Glutamatergic neuron (in vitro differentiated cells): ENCODE results near the gene LITAFD. TPM values are rescaled to one million over a fixed set of nuclear protein-coding genes. Genes with fewer than 3 reads are reported as not detected.
A peak's percentile ranks its signal among the peaks of the same experiment; 100 is the strongest.
"Not testable (repeated sequence)": the region's sequence is repeated elsewhere in the genome, so short reads cannot be mapped to it uniquely, and the experiment has no call there.

Source experiments
- DNase-seq: peaks from one replicate; pipeline ENCODE4 v3.0.0; 2022
- H3K27ac Mint-ChIP-seq: one replicate; pipeline ENCODE4 v1.8.0; 2020; ENCODE audit warnings: mild to moderate bottlenecking, mixed read lengths, inconsistent platforms; ENCODE audit not compliant: unreplicated experiment
- H3K27me3 Mint-ChIP-seq: one replicate; pipeline ENCODE4 v1.8.0; 2020; ENCODE audit warnings: mild to moderate bottlenecking, moderate library complexity, mixed read lengths, inconsistent platforms; ENCODE audit not compliant: unreplicated experiment
- H3K36me3 Mint-ChIP-seq: one replicate; pipeline ENCODE4 v1.8.0; 2020; ENCODE audit warnings: mild to moderate bottlenecking, mixed read lengths, inconsistent platforms; ENCODE audit not compliant: unreplicated experiment
- H3K4me1 Mint-ChIP-seq: one replicate; pipeline ENCODE4 v1.8.0; 2020; ENCODE audit warnings: mild to moderate bottlenecking, low read depth, mixed read lengths, inconsistent platforms; ENCODE audit not compliant: unreplicated experiment
- H3K4me3 Mint-ChIP-seq: one replicate; pipeline ENCODE4 v1.8.0; 2020; ENCODE audit warnings: mild to moderate bottlenecking, mixed read lengths, inconsistent platforms; ENCODE audit not compliant: unreplicated experiment
- H3K9me3 Mint-ChIP-seq: one replicate; pipeline ENCODE4 v1.8.0; 2020; ENCODE audit warnings: mild to moderate bottlenecking, moderate library complexity, mixed read lengths, inconsistent platforms; ENCODE audit not compliant: unreplicated experiment
- CTCF ChIP-seq: fragments of 200-600 bp; sonication (generic); IDR thresholded peaks from one replicate; pipeline ENCODE4 v1.5.0; 2021; ENCODE audit not compliant: partially characterized antibody, unreplicated experiment
- long read RNA-seq: library from polyadenylated mRNA; unstranded; transcript quantifications from one replicate; pipeline ENCODE4 v2.0.0, GENCODE V29; 2020; ENCODE audit not compliant: unreplicated experiment
- total RNA-seq: library from RNA; stranded (reverse); fragmentation: NEBNext Ultra II Directional; extraction: Animal tissue kit (Norgen Biotek cat#: 25700); gene quantifications from one replicate; pipeline ENCODE4 v1.2.1, GENCODE V29; 2021; ENCODE audit not compliant: unreplicated experiment

LITAFD gene
- total RNA-seq = not detected
- long read RNA-seq = 0 reads

GRCh38 chr16:8882041-8882617 lies at the start of gene LITAFD:
LITAFD (plus strand) TSS chr16:8882351; CDS start chr16:8884356, 2,005 bp downstream.
- Mint-ChIP-seq H3K27me3 (peaks cover 9% of the 10 kb centered on the region), H3K4me1 (peaks cover 19% of the 10 kb centered on the region), H3K27ac (no peak within 1 kb of the TSS), H3K4me3 (no peak within 1 kb of the TSS), H3K9me3 (peaks cover 9% of the 10 kb centered on the region), H3K36me3 (peaks cover 3% of the 10 kb centered on the region)
- TF ChIP-seq CTCF = no peak
- DNase-seq = no peak

DNA sequence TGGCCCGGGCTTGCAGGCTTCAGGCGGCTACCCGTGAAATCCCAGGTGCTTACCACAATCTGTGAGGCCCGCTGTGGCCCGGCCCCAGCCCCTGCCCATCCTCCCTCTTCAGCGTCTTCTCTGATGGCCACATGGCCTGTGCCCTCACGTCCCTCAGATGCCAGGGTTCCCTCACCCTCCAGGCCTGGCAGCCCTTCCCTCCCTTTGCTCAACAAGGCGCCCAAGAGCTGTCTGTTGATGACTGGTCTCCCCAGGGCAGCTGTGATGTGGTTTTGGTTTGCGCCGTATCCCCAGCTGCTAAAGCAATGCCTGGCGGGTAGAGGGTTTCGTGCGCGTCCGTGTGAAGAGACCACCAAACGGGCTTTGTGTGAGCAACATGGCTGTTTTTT lies 49.4 kb upstream of the LITAFD start:
- Mint-ChIP-seq H3K4me1 (peaks cover 14% of the 10 kb centered on the region), H3K4me3 (peak overlapping the region; percentile 55)
- no peak for DNase-seq

DNA sequence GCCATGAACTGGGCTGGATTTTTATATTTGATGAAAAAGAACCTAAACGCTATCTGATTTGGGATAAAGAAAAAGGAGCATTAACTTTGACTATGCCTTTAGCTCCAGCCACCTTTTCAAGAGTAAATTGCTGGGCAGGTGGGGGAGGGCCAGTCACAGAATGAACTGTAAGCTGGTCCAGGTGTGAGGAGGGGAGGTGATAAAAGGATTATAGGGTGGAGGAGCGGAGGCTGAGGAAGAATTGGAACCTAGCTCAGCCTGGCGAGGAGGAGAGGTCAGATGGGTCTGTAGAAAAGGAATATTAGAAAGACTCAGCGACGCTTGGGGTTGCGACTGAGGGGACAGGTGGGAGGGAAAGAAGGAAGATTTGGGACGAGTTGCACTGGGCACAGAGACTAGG lies 45.4 kb upstream of the LITAFD start:
- DNase-seq, H3K27me3 Mint-ChIP-seq, H3K4me3 Mint-ChIP-seq, H3K9me3 Mint-ChIP-seq, H3K36me3 Mint-ChIP-seq, H3K27ac Mint-ChIP-seq: not testable (repeated sequence)
- H3K4me1 Mint-ChIP-seq = peaks cover 11% of the 10 kb centered on the region

More for the DNA sequence above, 49.4 kb upstream of the LITAFD start:
- peaks cover 5% of the 10 kb centered on the region for H3K9me3 Mint-ChIP-seq
- peaks cover 3% of the 10 kb centered on the region for H3K27me3 Mint-ChIP-seq
- no peaks in the 10 kb centered on the region for H3K36me3 Mint-ChIP-seq
- peak overlapping the region; percentile 83 for H3K27ac Mint-ChIP-seq
- TF ChIP-seq CTCF = no peak

GRCh38 chr16:8837594-8837993 lies 44.6 kb upstream of the LITAFD start:
- H3K27me3 Mint-ChIP-seq, DNase-seq, H3K9me3 Mint-ChIP-seq, H3K27ac Mint-ChIP-seq, H3K4me3 Mint-ChIP-seq, H3K36me3 Mint-ChIP-seq: not testable (repeated sequence)
- H3K4me1 Mint-ChIP-seq = peaks cover 11% of the 10 kb centered on the region

DNA sequence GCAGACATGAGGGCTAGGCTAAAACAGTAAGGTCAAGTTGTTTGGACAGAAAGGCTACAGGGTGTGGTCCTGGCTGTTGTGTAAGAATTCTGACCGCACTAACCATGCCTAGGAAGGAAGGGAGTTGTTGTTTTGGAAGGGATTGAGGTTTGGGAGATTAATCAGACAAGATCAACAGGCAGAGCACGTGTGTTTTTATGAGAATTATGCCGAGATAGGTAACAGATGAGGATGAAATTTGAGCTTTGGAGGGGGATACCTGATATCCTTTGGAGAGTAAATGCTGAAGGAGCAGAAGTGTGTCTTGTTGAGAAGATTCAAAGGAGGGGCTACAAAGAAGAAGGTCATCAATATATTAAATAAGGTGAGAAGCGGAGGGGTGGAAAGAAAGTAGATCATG lies 40.1 kb upstream of the LITAFD start:
- H3K4me3 Mint-ChIP-seq, H3K36me3 Mint-ChIP-seq, H3K27ac Mint-ChIP-seq, H3K27me3 Mint-ChIP-seq, DNase-seq, H3K9me3 Mint-ChIP-seq: not testable (repeated sequence)
- H3K4me1 Mint-ChIP-seq = peaks cover 17% of the 10 kb centered on the region

- peaks cover 29% of the 10 kb centered on the region for H3K4me1 Mint-ChIP-seq
- H3K36me3 Mint-ChIP-seq, H3K27me3 Mint-ChIP-seq, H3K4me3 Mint-ChIP-seq, H3K9me3 Mint-ChIP-seq, H3K27ac Mint-ChIP-seq, DNase-seq: not testable (repeated sequence)
Measured at GRCh38 chr16:8843296-8843695, 38.9 kb upstream of the LITAFD start.

DNA sequence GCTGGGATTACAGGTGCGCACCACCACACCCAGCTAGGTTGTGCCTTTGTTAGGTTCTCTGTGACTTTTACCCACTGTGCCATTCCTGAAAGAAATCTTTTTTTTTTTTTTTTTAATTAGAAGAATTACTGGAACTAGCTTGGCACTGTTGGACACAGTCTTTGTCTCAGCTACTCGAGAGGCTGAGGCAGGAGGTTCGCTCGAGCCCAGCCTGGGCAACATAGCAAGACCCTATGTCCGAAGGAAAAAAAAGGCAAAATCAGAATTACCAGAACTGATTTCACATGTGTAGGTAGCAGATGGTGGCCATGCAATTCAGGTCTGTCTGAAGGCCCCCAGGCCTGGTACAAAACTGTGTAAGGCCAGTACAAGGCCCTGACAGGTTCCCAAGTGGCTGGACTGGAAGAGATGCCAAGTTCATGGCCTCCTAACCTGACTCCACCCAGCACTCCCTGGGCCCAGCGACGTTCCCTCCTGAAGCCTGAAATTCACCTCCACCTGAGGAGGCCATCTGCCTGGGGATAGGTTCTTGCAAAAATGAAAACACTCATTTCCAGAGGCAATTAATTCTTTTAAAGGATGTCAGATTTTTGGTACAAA lies 36.4 kb upstream of the LITAFD start:
- no peak for DNase-seq
- TF ChIP-seq CTCF = no peak
- Mint-ChIP-seq H3K4me3 (no peak overlapping the region), H3K4me1 (peaks cover 53% of the 10 kb centered on the region), H3K27me3 (peaks cover 6% of the 10 kb centered on the region), H3K9me3 (peaks cover 14% of the 10 kb centered on the region), H3K36me3 (no peaks in the 10 kb centered on the region), H3K27ac (no peak overlapping the region)
